ENCODE data around the gene SHQ1. TPM values are rescaled to one million over a fixed set of nuclear protein-coding genes. Genes with fewer than 3 reads are reported as not detected.

SHQ1 gene
- total and polyA plus RNA-seq, 9 of the 15 experiments (the other 6 are each of a cell fraction or from before 2014, with no cell fraction given), result 9.2 to 25.0 (median 14.1) TPM

GRCh38 chr3:72744330-72744729 lies 103.9 kb downstream of the SHQ1 start (continued):
- no peak for TF ChIP-seq RFX5 (IDR thresholded peaks at IDR 0.05; ENCODE audit: low read depth, low read length)
- TF ChIP-seq HDAC1 (IDR thresholded peaks at IDR 0.05), result peak in 1 of 2 experiments; percentile 82; a peak in 3 of 4 replicates
- TF ChIP-seq ARHGAP35 (IDR thresholded peaks at IDR 0.05; ENCODE audit: partially characterized antibody), result no peak
- TF ChIP-seq HINFP (tag; conservative IDR thresholded peaks at IDR 0.05; ENCODE audit: low read depth), result no peak
- TF ChIP-seq HLTF (IDR thresholded peaks at IDR 0.05), result no peak
- TF ChIP-seq ZBED1 (IDR thresholded peaks at IDR 0.05), result no peak
- TF ChIP-seq TBL1XR1 (IDR thresholded peaks at IDR 0.05; ENCODE audit: low read length in 2 of 2), result peak in 1 of 2 experiments; percentile 90; a peak in 2 of 4 replicates
- no peak for TF ChIP-seq MIER1 (IDR thresholded peaks at IDR 0.05; ENCODE audit: low read depth)
- no peak for TF ChIP-seq KLF10 (CRISPR knock-in tag; IDR thresholded peaks at IDR 0.05)
- TF ChIP-seq CBX8 (IDR thresholded peaks at IDR 0.05; ENCODE audit: borderline replicate concordance, extremely low read depth, low read depth, low read length, poor library complexity, severe bottlenecking), result no peak
- TF ChIP-seq SIX5 (IDR thresholded peaks at IDR 0.05; ENCODE audit: borderline replicate concordance in 1 of 2, insufficient read depth in 1 of 2, low read depth in 1 of 2, low read length in 2 of 2), result no peak
- TF ChIP-seq RERE (CRISPR knock-in tag; IDR thresholded peaks at IDR 0.05; ENCODE audit: borderline replicate concordance), result no peak
- no peak for TF ChIP-seq HMG20B (CRISPR knock-in tag; IDR thresholded peaks at IDR 0.05)
- no peak for TF ChIP-seq XRCC3 (IDR thresholded peaks at IDR 0.05)
- no peak for TF ChIP-seq RUNX1 (IDR thresholded peaks at IDR 0.05; ENCODE audit: low read depth)
- TF ChIP-seq ZNF507 (tag; conservative IDR thresholded peaks at IDR 0.05), result no peak
- TF ChIP-seq ZNF740 (CRISPR knock-in tag; IDR thresholded peaks at IDR 0.05), result no peak
- TF ChIP-seq ZNF740 (tag; IDR thresholded peaks at IDR 0.05), result no peak
- peak; percentile 39 to 84; a peak in 1 of 4 replicates for TF ChIP-seq ARNT (IDR thresholded peaks at IDR 0.05)
- TF ChIP-seq MYNN (IDR thresholded peaks at IDR 0.05), result peak; percentile 48; the same call in 1 of the 2 replicates
- TF ChIP-seq MYNN (CRISPR knock-in tag; IDR thresholded peaks at IDR 0.05), result no peak
- no peak for TF ChIP-seq ZNF224 (CRISPR knock-in tag; IDR thresholded peaks at IDR 0.05)
- no peak for TF ChIP-seq ZNF24 (IDR thresholded peaks at IDR 0.05)
